RWPE2 (cell line): ENCODE results near the gene RNF215.

Experiments used
- ATAC-seq: fragments of 200-7000 bp; cut with Tn5 transposase; 3 replicates; pipeline ENCODE4 v1.9.1; 2021; ENCODE audit warnings: low read depth
- DNase-seq: peaks from one replicate; pipeline ENCODE4 v3.0.0-alpha.2; 2020; ENCODE audit warnings: low spot score
- H3K27ac ChIP-seq: fragments of 450-650 bp; 2 replicates; pipeline ENCODE4 v1.5.1; 2017; ENCODE audit warnings: mild to moderate bottlenecking; ENCODE audit not compliant: poor library complexity, severe bottlenecking
- H3K27me3 ChIP-seq: fragments of 250-450 bp; sonication (Bioruptor Pico); 2 replicates; pipeline ENCODE4 v1.5.1; 2021; ENCODE audit warnings: mild to moderate bottlenecking, moderate library complexity; ENCODE audit not compliant: insufficient read depth, poor library complexity, severe bottlenecking
- H3K36me3 ChIP-seq: fragments of 250-450 bp; sonication (Bioruptor Pico); 2 replicates; pipeline ENCODE4 v1.5.1; 2020; ENCODE audit warnings: low read depth, mild to moderate bottlenecking, moderate library complexity
- H3K4me1 ChIP-seq: fragments of 250-450 bp; sonication (Bioruptor Pico); 2 replicates; pipeline ENCODE4 v1.5.1; 2021; ENCODE audit warnings: mild to moderate bottlenecking, moderate library complexity; ENCODE audit not compliant: insufficient read depth, poor library complexity, severe bottlenecking
- H3K4me3 ChIP-seq: fragments of 250-450 bp; sonication (Bioruptor Pico); 2 replicates; pipeline ENCODE4 v1.5.1; 2021; ENCODE audit warnings: mild to moderate bottlenecking, moderate library complexity; ENCODE audit not compliant: severe bottlenecking
- H3K9me3 ChIP-seq: fragments of 250-450 bp; sonication (Bioruptor Pico); 2 replicates; pipeline ENCODE4 v1.5.1; 2021; ENCODE audit warnings: mild to moderate bottlenecking, moderate library complexity; ENCODE audit not compliant: severe bottlenecking
- CTCF ChIP-seq: fragments of 450-650 bp; IDR thresholded peaks from one replicate; pipeline ENCODE4 v1.5.1; 2017; ENCODE audit warnings: mild to moderate bottlenecking, moderate library complexity; ENCODE audit not compliant: poor library complexity, severe bottlenecking

The RNF215 gene

GRCh38 chr22:30386960-30387827, at the start of gene RNF215:
TSS of gene RNF215 (minus strand) at chr22:30387411. CDS start at chr22:30387313, 98 bp downstream.
- Histone ChIP-seq H3K27me3 (no peaks in the 10 kb centered on the region), H3K9me3 (no peaks in the 10 kb centered on the region), H3K36me3 (peaks cover 6% of the 10 kb centered on the region), H3K4me3 (peak within 1 kb of the TSS; percentile 86), H3K4me1 (no peaks in the 10 kb centered on the region), H3K27ac (peak within 1 kb of the TSS; percentile 43)
- ATAC-seq (peak; percentile 78), DNase-seq (no peak)
- peak; percentile 97 for TF ChIP-seq CTCF

- no peaks in the 10 kb centered on the region for H3K36me3 ChIP-seq
- TF ChIP-seq CTCF, result no peak
- DNase-seq, result no peak
- H3K4me1 ChIP-seq, result no peaks in the 10 kb centered on the region
- ATAC-seq, result no peak
- H3K27ac ChIP-seq, result peak overlapping the region; percentile 16
- H3K9me3 ChIP-seq, result no peaks in the 10 kb centered on the region
- H3K27me3 ChIP-seq, result no peaks in the 10 kb centered on the region
- no peak overlapping the region for H3K4me3 ChIP-seq
These were observed 49.0 kb upstream of the RNF215 start for GRCh38 chr22:30436196-30436595.

DNA sequence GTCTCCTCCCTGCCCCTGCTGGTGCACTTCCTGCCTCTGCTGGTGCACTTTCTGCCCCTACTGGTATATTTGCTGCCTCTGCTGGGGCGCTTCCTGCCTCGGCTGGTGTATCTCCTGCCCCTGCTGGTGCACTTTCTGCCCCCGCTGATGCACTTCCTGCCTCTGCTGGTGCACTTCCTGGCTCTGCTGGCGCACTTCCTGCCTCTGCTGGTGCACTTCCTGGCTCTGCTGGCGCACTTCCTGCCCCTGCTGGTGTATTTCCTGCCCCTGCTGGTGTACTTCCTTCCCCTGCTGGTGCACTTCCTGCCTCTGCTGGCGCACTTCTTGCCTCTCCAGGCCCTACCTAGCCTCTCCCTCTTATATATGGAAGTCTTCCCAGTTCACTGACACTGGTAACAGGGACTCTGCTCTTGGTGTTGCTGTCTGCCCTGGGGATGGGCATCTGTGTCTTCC, 48.5 kb upstream of the RNF215 start:
- no peak for TF ChIP-seq CTCF
- no peaks in the 10 kb centered on the region for H3K36me3 ChIP-seq
- no peaks in the 10 kb centered on the region for H3K9me3 ChIP-seq
- peak overlapping the region; percentile 16 for H3K27ac ChIP-seq
- no peak for DNase-seq
- ATAC-seq, result no peak
- no peaks in the 10 kb centered on the region for H3K27me3 ChIP-seq
- H3K4me3 ChIP-seq, result no peak overlapping the region
- no peaks in the 10 kb centered on the region for H3K4me1 ChIP-seq

- no peak for ATAC-seq
- TF ChIP-seq CTCF, result no peak
- no peak overlapping the region for H3K27ac ChIP-seq
- no peak for DNase-seq
- H3K27me3 ChIP-seq, result no peaks in the 10 kb centered on the region
- H3K4me3 ChIP-seq, result no peak overlapping the region
- no peaks in the 10 kb centered on the region for H3K9me3 ChIP-seq
- H3K4me1 ChIP-seq, result no peaks in the 10 kb centered on the region
- no peaks in the 10 kb centered on the region for H3K36me3 ChIP-seq
These were observed 47.6 kb upstream of the RNF215 start for GRCh38 chr22:30434843-30435242.

DNA sequence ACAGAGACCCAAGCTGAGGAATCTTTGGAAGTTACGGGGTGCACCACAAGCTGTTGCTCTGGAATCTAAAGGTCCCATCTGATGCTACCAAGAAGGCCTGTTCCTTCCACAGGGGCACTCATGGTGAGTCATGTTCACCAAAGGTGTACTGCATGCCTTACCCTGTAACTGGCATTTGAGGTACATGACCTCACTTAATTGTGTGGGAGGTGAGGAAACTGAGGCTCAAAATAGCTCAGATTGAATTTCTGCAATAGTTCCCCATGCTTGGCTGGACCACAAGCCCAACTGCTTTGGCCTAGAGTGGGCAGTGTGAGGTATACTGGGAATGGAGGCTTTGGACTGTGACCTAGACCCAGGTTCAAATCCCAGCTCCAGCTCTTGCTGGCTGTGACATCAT, 46.6 kb upstream of the RNF215 start:
- H3K4me1 ChIP-seq, result no peaks in the 10 kb centered on the region
- TF ChIP-seq CTCF, result no peak
- H3K9me3 ChIP-seq, result no peaks in the 10 kb centered on the region
- H3K36me3 ChIP-seq, result peaks cover under 1% of the 10 kb centered on the region; the same call in 1 of the 2 replicates
- H3K27me3 ChIP-seq, result no peaks in the 10 kb centered on the region
- H3K4me3 ChIP-seq, result no peak overlapping the region
- no peak overlapping the region for H3K27ac ChIP-seq
- ATAC-seq (no peak), DNase-seq (no peak)
